H1 (cell line): ENCODE measurements around the gene CYP2S1. TPM values are rescaled to one million over a fixed set of nuclear protein-coding genes. Genes with fewer than 3 reads are reported as not detected.

ENCODE experiments used
- CREB1 ChIP-seq: IDR thresholded peaks from 2 replicates; pipeline ENCODE4 v1.6.1; 2012; ENCODE audit warnings: inconsistent platforms
- E2F6 ChIP-seq: IDR thresholded peaks from 2 replicates; pipeline ENCODE4 v1.6.1; 2012; ENCODE audit warnings: inconsistent platforms
- HDAC6 ChIP-seq: IDR thresholded peaks from one replicate; pipeline ENCODE4 v1.7.1; 2012; ENCODE audit warnings: low read depth, mild to moderate bottlenecking, inconsistent platforms, low read length, moderate library complexity
- KDM1A ChIP-seq: fragments of 200-600, 300-600 bp; sonication (generic); IDR thresholded peaks from 2 replicates; pipeline ENCODE4 v1.7.1; 2016; ENCODE audit warnings: mild to moderate bottlenecking, low read length, borderline replicate concordance
- MAX ChIP-seq: IDR thresholded peaks from 2 replicates; pipeline ENCODE4 v1.6.1; 2012; ENCODE audit warnings: inconsistent platforms
- PHF8 ChIP-seq: fragments of 200-600 bp; sonication (generic); conservative IDR thresholded peaks from 2 replicates; pipeline ENCODE4 v1.7.1; 2012; ENCODE audit warnings: low read depth, mild to moderate bottlenecking, inconsistent platforms, low read length, moderate library complexity
- POLR2A ChIP-seq, 2 experiments: IDR thresholded peaks; 1 replicate in 1 of 2; 2 replicates in 1 of 2; pipeline ENCODE4 v1.6.1; 2011; ENCODE audit warnings: low read depth in 2 of 2, low read length in 2 of 2, mild to moderate bottlenecking in 2 of 2; ENCODE audit errors: control extremely low read depth in 1 of 2
- POLR2AphosphoS5 ChIP-seq: IDR thresholded peaks from 2 replicates; pipeline ENCODE4 v1.6.1; 2011; ENCODE audit warnings: low read depth, low read length
- RXRA ChIP-seq: IDR thresholded peaks from 2 replicates; pipeline ENCODE4 v1.6.1; 2011; ENCODE audit warnings: low read depth, mild to moderate bottlenecking, low read length, moderate library complexity; ENCODE audit not compliant: insufficient read depth
- SIRT6 ChIP-seq: IDR thresholded peaks from one replicate; pipeline ENCODE4 v1.7.1; 2012; ENCODE audit warnings: low read length, inconsistent platforms
- TAF7 ChIP-seq: optimal IDR thresholded peaks from 2 replicates; pipeline ENCODE3; 2011; ENCODE audit warnings: low read depth, mild to moderate bottlenecking, inconsistent platforms, low read length, moderate library complexity, borderline replicate concordance
- polyA plus RNA-seq, 7 experiments: library from polyadenylated mRNA; depleted of rRNA in 3 of 7; stranded (reverse) in 5 of 7; unstranded in 2 of 7; fragments of >200 nt in 5 of 7; fragments of 200-250 nt in 2 of 7; gene quantifications; 1 replicate in 5 of 7; 2 replicates in 1 of 7; 4 replicates in 1 of 7; pipeline versions ENCODE4 v1.2.1 to v1.2.3, GENCODE V29; 2011 to 2013; ENCODE audit warnings: missing spikeins in 2 of 7, mixed read lengths in 2 of 7
- total RNA-seq: library from RNA; stranded (reverse); fragmentation: NEBNext Ultra II Directional; extraction: Animal tissue kit (Norgen Biotek cat#: 25700); gene quantifications from 2 replicates; pipeline ENCODE4 v1.2.1, GENCODE V29; 2021

The CYP2S1 gene
- total and polyA plus RNA-seq, 2 of the 8 experiments (the other 6 are each of a cell fraction or from before 2014, with no cell fraction given), result 97.9 to 245 TPM

- TF ChIP-seq MAX (no peak), PHF8 (peak; percentile 54), SIRT6 (no peak), KDM1A (0 out of 2 replicates have a peak, but pooled peaks have one; percentile 9), E2F6 (peak; percentile 20; the same call in 1 of the 2 replicates), POLR2A (IDR thresholded peaks at IDR 0.05; ENCODE audit: control extremely low read depth in 1 of 2, low read depth in 2 of 2, low read length in 2 of 2) (peak in 1 of 2 experiments; percentile 49; a peak in 1 of 3 replicates), POLR2AphosphoS5 (peak; percentile 58), TAF7 (peak; percentile 18), RXRA (no peak), CREB1 (peak; percentile 40), HDAC6 (no peak)
Measured at GRCh38 chr19:41192574-41193429, at the start of gene CYP2S1 (continued).
